SHP77 treated with DMSO at 0.1 percent for 48 hours (cell line): ENCODE data around the gene PCNX2.
"Not testable (repeated sequence)": the region's sequence is repeated elsewhere in the genome, so short reads cannot be mapped to it uniquely, and the experiment has no call there.

Source experiments
- DNase-seq: peaks from one replicate; lab custom pipeline; 2025; lab: John Stamatoyannopoulos, UW

Gene PCNX2

DNA sequence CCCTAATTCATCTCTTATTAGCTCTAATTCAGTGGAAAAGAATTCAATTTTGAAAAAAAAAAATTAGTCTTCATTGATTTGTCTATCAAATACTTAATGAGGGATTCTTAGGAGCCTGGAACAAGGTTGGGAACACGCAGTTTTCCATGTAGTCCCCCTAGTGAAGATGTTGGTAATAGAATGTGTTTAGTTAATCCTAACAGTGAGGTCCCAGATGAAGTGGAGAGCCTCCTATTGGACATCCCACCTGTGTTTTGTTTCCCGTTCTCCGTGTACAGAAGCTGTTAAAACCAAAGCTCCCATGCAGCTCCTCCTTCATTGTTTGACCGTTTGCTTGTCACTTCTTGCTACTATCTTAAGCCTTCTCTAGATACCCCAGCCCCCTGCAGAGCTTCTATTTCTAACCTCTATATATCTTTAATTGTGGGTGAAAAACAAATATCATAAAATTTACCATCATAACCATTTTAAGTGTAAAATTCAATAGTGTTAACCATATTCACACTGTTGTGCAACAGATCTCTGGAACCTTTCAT, 67.5 kb downstream of the PCNX2 start:
- DNase-seq = no peak

GRCh38 chr1:233224311-233224710, 71.2 kb downstream of the PCNX2 start:
- no peak for DNase-seq

GRCh38 chr1:233217832-233218231, 77.7 kb downstream of the PCNX2 start:
- DNase-seq = no peak

DNA sequence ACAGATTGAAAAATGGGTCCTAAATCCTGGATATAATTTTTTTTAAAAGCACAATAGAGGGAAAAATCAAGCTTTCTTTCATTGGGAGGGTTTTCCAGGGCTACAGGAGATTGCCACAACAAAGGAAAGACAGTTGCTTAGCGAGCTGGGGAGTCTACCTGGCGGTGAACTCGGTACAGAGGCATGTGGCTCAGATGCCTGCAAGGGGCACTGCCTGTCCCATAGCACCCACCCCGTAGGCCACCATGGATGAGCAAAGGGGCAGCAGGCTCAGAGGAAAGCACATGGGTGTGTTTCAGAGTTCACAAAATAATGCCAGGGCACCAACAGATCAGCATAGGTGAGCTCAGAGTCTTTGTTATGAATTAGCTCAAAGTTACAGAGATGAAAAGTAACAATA, 79.5 kb downstream of the PCNX2 start:
- no peak for DNase-seq

DNA sequence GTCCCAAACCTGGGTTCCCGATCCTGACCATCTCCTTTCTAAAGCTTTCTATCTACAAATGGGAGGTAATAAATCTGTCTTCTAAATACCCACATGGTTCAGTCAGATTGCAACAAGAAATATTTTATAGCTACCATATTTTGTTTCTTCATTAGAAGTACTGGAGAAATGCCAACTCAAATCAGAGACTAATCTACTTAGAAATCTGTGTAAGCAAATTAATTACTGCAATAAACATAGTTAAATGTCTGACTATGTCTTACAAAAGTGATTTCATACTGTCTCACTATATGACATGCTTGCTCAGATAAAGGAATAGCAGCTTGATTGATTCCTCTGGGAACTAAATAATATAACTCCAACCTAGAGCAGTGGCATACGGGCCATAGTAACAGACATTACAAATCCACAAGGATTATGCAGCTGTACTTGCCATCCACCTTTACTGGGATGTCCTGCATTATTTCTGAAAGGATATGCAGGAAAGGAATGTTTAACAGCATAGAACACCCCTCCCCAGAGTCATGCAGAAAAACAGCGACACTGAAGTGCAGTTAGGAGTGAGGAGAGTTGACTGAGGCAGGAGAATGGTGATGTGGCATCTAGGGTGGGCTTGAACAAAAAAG, 80.3 kb downstream of the PCNX2 start:
- DNase-seq = no peak

GRCh38 chr1:233211595-233211994, 83.9 kb downstream of the PCNX2 start:
- no peak for DNase-seq

- no peak for DNase-seq
These were observed 84.4 kb downstream of the PCNX2 start for GRCh38 chr1:233211106-233211505.

- DNase-seq = no peak
These were observed 86.0 kb downstream of the PCNX2 start for GRCh38 chr1:233209481-233209880.

DNA sequence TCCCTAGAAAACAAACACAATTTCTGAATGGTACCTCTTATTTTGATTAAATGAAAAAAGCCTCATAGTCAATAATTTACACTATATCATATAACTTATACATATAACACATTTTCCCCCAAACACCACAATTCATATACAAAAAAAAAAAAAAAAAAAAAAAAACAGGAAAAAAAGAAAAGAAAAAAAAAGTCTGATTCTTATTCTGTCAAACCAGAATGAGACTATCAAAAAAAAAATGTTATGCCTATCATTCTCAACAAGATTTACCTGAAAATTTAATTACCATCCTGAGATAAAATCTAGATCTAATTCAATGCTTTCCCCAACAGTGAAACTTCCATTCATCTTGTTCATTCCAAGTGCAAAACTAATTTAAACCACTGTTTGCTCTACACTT, 86.8 kb downstream of the PCNX2 start:
- DNase-seq = no peak

DNA sequence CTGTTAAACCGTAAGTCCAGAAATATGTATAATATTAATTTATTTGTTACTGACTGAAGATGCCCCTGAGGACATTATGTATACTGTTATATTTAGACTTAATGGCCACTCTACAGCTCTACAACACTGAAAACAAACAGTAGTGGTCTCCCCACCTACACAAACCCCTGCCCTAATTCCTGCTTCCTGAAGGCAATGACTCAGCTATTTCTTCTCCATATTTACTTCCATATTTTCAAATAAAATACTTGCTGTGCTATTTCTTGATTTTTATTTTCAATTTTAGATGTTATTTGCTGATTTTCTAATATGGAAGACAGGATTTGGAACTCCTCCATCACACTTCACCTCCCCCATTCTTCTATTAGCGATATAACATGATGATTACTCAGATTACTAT, 97.6 kb downstream of the PCNX2 start:
- DNase-seq = peak; percentile 60

- DNase-seq = no peak
These were observed 101.8 kb downstream of the PCNX2 start for GRCh38 chr1:233193741-233194140.

DNA sequence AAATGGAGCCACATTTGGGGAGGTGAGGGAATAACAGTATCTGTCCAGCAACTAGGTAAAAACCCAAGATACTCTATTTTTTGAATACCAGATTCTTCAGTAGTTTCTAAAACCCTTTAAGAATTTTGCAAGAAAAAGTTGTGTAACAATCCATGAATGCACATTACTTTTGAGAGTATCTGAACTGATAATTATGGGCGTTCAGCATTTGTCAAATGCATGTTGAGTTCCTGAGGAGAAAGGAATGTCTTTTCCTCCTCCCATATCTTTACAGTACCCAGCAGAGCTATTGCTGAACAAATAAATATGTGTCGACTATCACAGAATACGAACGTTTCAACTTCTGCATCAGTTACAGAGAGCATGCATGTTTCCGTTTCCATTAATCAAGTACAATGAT, 104.5 kb downstream of the PCNX2 start:
- no peak for DNase-seq

- no peak for DNase-seq
These were observed 106.0 kb downstream of the PCNX2 start for GRCh38 chr1:233189526-233189925.

- no peak for DNase-seq
These were observed 107.5 kb downstream of the PCNX2 start for GRCh38 chr1:233188061-233188460.

DNA sequence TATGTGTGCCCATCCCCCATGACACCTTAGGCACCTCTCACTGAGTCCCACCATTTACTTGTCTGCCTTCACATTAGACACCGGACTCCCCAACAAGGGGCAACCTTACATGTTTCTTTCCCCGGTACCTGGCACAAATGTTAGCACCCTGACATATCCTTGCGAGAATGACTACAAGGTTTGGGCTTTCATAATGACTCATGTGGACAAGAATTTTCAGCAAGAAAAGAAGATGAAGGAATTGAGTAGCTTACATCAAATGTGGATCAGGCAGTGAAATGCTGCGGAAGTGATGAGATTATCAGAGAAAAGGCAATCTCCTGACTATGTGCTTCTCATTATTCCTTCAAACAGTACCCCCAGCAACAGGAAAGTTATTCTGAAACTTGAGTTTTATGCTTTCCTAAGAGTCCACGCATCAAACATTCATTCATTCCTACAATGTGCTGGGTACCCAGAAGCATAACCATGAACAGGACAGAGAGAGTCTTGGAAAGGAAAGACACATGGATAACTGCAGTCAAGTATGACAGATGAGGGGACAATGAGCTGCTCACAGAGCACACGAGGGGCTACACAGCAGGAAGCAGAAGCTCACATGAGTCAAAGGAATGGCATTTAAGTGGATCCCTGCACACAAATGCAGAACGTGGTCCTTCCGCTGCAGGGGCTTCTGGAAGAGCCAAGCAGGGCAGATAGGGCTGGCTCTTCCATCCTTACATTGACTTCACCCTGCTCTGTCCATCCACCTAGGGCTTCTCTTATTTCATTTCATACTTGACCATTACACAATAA, 112.1 kb downstream of the PCNX2 start:
- no peak for DNase-seq

DNA sequence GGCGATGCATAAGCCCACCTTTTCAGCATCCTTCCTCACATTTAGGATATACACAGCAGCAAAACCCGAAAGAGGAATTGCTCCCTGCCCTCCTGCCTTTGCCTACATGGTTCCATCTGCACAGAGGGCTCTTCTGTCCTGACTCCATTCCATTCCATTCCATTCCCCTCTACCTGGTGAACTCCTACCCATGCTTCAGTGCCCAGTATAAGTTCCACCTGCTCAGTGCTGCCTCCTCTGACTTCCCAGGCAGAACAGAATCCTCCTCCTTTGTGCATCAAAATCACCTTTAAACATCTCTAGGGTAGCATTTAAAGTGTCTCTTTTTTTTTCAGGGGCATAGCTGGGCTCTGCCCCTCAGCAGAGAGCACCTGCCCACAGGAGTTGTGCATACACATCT, 112.9 kb downstream of the PCNX2 start:
- no peak for DNase-seq

DNA sequence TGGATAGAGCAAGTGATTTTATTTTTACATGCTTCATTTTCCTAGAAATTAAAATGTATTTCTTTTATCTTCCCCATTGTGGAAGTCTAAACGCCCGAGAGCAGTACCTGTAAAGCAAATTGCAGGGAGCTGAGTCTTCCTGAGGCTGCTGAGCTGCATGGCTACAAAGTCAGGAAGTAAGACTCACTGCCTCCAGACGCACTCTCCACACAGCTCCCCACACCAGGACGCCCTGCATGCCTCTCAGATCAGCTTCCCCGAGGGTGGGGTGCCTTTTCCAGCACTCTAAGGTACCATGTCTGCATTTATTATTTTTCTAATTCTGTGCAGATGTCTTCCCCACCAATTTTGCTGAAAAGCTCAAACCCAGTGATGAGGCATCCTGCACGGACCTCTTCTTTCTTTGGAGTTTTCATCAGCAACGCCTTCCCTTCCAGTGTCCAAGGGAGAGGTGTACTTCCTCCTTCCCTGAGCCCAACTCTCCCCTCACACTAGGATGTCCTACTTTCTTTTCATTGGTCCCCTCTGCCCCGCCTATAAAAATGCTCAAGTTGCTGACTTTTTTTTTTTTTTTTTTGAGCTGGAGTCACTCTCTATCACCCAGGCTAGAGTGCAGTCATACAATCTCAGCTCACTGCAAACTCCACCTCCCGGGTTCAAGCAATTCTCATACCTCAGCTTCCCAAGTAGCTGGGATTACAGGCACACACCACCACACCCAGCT, 114.7 kb downstream of the PCNX2 start:
- no peak for DNase-seq

DNA sequence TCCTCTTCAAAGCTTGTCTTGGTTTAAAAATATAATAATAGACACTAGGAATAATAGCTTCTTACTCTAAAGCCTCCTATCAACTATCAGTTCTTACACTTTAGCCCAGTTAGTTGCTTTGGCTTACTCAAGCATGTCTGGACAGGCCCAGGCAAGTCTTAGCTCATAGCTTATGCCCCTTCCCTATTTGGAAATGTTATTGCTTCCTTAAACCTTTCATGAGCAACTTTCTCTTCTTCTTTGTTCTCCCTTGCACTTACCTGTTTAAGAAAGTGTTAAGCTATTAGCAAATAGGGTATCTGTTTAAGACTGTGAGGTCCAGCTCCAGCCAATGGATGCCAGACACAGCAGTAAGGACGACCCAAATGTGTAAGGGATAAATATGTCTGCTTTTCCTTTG, 115.9 kb downstream of the PCNX2 start:
- not testable (repeated sequence) for DNase-seq

DNA sequence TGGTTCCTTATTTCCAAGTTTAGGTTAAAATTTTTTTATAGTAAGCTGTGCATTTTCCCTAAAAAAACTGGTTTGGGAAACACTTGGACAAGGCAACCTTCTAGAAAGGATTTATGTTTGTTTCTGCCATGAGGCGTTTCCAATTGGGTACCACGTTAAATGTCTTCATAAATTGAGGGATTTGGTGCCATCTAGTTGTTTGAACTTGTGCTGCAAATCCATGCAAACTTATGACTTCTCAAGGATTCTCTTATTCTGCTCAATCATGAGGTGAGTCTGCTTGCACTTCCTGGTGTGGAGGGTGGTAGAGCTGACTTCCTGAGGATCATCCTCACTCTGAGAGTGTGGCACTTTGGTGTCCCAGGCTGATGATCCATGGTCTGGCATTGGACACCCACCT, 123.3 kb downstream of the PCNX2 start:
- peak; percentile 5 for DNase-seq

DNA sequence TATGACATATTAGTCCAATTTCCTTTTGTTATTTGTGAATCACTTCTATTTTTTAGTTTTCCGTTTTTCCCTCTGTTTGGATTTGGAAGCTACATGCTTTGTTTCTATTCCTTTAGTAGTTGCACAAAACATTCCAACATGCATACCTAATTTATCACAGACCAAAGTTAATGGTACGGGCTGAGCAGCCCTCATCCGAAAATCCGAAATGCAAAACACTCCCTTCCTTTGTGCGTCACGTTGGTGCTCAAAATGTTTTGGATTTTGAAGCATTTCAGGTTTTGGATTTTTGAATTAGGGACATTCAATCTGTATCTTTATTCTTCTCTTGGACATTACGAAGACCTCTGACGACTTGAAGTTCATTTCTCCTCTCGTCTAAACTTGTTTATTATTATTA, 124.8 kb downstream of the PCNX2 start:
- DNase-seq = no peak

DNA sequence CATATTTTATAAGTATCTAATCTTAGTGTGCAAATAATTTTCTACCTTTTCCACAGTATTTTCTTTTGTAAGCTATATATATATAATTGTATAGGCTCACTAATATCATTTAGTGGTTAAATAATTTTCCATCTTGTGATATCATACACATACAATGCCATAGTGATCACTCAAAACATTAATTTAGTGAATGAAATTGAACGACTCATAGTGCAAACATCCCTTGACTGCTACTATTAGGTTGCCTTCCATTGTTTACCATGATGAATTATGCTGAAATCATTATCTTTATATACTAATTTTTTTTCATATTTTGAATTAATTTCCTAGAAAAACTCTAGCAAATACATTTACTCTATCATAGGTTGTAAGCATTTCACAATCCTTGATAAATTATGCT, 127.1 kb downstream of the PCNX2 start:
- no peak for DNase-seq

GRCh38 chr1:233166896-233167295, 128.6 kb downstream of the PCNX2 start:
- DNase-seq = no peak

DNA sequence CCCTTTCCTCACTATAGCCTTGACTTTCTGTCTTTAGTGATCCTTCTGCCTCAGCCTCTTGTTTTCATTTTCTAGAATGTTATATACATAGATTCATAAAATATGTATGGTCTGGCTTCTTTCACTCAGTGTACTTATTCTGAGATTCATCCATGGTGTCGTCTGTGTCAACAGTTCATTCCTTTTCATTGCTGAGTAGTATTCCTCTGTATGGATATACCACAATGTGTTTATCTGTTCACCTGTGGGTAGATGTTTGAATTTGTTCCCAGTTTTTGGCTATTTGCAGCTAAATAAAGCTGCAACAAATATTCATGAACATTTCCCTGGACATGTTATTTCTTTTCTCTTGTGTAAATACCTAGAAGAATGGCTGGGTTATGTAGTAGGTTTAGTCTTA, 131.8 kb downstream of the PCNX2 start:
- no peak for DNase-seq
